HG03457 (cell line): Measurements from ENCODE around the gene STXBP1.
"Not testable (repeated sequence)": the region's sequence is repeated elsewhere in the genome, so short reads cannot be mapped to it uniquely, and the experiment has no call there.

ENCODE experiments used
- ATAC-seq: cut with Tn5 transposase; IDR thresholded peaks from one replicate; pipeline ENCODE4 v1.9.1; 2021; ENCODE audit warnings: moderate number of reproducible peaks; ENCODE audit not compliant: unreplicated experiment

Gene STXBP1

DNA sequence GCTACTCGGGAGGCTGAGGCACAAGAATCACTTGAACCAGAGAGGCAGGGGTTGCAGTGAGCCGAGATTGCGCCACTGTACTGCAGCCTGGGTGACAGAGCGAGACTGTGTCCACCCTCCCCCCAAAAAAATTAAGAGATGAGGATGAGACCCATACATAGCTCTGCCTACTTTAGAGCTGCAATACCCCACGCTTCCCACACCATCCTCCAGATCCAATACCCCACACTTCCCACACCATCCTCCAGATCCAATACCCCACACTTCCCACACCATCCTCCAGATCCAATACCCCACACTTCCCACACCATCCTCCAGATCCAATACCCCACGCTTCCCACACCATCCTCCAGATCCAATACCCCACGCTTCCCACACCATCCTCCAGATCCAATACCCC, 34.9 kb upstream of the STXBP1 start:
- ATAC-seq = not testable (repeated sequence)

DNA sequence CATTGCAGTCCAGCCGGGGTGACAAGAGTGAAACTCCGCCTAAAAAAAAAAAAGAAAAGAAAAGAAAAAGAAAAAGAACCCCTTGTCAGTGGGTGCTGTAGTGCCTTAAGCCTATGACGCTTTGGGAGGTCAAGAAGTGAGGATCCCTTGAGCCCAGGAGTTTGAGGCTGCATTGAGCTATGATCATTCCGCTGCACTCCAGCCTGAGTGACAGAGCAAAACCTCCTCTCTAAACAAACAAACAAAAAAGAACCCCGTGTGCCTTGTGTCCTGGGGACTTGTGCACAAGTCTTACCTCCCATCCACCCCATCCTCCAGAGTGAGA, 33.5 kb upstream of the STXBP1 start:
- no peak for ATAC-seq

DNA sequence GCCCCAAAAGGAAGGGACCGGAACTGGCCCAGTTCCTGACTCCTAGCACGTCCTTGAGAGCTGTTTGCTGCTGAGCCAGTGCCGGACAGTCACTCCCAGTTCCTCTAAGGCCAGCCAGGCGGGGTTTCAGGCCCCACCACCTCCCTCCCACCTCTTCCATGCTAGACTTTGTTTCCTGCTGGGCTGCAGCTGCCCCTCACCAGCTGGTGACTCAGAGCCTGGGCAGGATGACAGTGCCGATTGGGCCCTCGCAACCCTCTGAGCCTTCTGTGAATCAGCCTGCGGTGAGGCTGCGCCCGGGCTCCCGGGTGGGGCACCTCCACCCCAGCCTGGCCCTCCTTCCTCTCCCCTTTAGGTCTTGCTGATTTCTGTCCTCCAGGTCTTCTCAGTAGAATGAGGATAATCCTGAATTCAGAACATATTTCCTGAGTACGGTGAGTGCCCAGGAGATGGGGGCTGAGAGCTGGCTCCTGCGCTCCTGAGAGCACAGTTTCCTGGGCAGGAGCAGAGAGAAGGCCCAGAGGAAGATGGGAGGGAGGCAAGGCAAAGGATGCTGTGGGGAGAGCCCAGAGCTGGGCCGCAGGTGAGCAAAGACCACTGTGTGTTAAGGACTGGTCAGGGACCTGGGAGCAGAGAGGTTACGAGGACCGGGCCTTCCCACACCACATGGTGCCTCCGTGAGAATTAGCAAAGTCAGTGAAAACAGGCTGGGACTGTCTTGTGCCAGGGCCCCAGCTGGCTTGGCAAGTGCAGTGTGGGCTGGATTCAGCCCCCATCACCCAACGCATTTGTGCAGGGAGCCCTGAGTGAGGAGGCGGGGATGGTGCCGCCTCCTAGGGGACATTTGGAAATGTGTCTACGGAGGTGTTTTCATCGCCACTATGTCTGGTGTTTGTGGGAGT, 32.9 kb upstream of the STXBP1 start:
- ATAC-seq = no peak

DNA sequence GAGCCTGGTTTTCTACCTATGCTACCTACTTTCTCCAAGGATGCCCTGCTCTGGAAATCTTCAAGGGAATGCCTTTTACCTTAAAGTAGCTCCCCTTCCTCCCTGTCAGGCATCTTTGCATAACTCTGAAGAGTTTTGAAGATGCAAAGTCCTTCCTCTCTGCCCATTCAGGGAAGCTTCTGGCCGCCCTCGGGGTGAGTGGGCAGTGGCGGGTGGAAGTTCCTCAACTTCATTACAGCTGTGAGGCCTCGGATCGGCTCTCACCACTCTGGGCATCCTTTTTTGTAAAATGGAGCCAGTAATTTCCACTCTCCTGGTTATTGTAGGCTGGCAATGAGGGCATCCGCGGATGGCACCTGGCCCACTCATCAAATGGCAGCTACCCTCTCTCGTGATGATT, 31.7 kb upstream of the STXBP1 start:
- ATAC-seq = no peak

DNA sequence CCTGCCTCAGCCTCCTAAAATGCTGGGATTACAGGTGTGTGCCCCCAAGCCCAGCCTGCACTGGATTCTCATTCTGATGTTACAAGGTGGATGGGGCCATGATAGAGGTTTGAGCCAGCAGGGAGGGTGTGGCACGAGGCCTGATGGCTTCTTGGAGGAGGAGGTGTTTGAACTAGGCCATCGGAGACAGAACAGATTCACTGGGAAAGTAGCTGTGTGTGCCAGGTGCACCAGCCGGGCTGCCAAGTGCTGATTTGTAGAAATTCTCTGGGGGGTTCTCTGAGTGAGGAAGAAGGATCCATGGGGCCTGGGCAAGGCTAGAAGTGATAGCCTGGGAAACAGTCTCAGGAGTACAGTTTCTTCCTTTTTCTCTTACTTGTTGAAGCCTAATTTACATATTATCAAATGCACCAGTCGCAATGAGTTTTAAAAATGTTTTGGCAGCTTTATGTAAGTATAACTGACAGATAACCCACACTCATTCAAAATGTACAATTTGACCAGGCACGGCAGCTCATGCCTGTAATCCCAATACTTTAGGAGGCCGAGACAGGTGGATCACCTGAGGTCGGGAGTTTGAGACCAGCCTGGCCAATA, 31.1 kb upstream of the STXBP1 start:
- no peak for ATAC-seq

DNA sequence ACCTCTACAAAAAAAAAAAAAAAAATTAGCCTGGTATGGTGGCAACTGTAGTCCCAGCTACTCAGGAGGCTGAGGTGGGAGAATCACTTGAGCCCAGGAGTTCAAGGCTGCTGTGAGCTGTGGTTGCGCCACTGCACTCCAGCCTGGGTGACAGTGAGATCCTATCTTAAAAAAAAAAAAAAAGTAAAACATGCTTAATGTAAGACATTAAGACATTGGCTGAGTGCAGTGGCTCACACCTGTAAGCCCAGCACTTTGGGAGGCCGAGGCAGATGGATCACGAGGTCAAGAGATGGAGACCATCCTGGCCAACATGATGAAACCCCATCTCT, 27.6 kb upstream of the STXBP1 start:
- ATAC-seq = not testable (repeated sequence)

DNA sequence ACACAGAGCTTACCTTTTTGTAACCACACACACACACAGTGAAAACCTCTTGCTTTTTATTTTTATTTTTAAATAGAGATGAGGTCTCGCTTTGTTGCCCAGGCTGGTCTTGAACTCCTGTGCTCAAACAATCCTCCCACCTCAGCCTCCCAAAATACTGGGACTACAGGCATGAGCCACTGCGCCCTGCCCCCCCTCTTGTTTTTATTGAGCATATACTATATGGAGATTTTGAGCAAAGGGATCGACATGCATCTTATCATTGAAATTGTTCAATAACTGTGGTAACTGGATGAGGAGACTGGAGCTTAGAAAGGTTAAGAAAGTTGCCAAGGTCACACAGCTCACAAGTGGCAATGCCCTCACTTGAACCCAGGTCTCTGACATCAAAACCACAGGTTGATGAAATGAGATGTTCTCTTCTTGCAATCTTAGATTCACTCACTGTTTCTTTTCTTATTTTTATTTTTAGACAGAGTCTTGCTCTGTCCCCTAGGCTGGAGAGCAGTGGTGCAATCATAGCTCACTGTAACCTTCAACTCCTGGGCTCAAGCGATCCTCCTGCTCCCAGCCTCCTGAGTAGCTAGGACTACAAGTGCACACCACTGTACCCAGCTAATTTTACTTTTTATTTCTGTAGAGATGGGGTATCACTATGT, 26.8 kb upstream of the STXBP1 start:
- no peak for ATAC-seq

DNA sequence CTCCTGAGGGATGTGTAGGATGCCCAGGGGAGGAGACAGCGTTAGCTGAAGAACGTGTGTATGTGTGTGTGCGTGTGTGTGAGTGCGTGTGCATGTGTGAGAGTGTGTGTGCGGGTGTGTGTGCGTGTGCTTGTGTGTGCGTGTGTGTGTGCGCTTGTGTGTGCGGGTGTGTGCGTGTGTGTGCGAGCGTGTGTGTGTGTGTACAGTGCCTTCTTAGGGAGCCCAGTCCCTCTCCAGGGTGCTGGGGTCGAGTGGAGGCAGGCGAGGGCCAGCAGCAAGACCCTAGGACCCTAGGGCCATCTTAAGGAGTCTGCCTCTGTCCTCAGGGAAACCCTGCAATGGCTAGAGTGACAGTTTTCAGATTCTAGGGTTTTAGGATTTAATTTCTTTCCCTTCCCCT, 26.0 kb upstream of the STXBP1 start:
- ATAC-seq = no peak

DNA sequence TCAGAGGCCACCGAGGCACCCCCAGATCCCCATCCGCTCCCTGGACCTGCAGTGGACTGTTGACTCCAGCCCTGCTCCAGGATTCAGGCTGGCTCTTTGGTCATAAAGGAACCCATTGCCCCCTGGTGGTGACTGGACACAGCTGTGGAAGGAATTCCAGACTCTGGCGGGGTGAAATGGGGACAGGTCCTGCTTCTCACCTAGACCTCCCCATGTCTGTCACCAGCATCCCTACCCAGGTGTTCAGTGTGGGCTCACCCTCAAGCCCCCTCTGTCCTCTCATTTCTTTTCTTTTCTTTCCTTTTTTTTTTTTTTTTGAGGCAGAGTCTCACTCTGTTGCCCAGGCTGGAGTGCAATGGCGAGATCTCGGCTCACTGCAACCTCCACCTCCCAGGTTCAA, 25.5 kb upstream of the STXBP1 start:
- no peak for ATAC-seq

DNA sequence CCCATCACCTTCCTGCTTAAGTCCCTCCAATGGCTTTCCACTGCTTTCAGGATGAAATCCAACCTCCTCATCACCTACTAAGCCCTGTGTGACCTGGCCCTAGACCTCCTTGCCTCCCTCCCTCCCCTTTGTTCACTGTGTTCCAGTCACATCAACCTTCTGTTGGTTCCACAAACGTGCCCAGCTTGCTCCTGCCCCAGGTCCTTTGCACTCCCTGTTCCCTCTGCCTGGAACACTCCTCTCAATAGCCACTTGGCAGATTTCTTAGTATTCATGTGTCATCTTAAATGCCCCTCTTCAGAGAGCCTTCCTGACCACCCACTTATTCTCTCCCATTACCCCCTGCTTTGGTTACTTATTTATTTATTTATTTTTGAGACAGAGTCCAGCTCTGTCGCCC, 24.1 kb upstream of the STXBP1 start:
- ATAC-seq = no peak

DNA sequence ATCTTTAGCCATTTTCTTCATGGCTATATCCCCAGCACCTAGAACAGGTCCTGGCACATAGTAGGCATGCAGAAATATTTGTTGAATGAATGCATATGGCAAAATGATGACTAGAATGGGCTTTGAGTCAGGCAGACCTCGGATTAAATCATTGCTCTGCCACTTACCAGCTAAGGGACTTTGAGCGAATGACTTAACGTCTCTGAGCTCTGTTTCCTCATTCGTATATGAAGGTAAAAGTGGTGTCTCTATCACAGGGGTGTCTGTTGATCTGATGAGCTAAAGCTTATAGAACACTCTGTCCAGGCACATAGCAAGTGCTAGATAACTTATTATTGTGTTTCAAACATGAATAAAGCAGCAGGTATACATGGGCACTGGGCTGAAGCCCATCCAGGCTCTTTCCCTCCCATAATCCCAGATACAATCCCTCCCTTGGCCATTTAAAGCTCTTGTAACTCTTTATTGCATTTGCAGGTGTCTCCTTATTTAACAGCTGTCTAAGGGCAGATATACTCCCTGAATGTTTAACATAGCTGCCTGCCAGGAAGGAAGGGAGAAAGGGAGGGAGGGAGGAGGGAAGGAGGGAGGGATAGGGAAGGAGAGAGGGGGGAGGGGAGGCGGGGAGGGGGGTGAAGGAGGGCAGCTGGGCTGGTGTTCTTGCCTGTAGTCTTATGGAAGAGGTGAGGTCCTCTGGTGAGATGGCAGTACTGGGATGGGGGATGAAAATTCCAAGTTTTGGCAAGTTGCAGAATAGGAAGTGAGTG, 23.2 kb upstream of the STXBP1 start:
- ATAC-seq = no peak

DNA sequence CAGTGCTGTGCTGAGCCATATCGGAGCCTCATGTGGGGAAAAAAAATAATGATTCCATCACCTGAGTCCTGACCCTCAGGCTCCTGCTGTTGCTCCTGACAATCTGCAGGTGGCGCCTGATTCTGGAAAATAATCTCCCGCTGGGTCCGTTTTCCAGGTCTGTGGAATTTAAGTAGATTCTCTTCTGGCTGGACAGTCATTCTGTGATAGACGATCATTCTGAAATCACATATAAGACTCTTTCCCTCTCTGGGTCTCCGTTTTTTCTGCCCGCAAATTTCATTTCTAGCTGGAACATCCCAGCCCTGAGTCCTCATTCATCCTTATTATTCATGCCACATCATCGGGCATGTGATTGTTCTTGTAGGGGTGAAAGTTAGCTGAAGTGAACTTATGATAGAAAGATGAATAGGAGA, 22.1 kb upstream of the STXBP1 start:
- no peak for ATAC-seq

DNA sequence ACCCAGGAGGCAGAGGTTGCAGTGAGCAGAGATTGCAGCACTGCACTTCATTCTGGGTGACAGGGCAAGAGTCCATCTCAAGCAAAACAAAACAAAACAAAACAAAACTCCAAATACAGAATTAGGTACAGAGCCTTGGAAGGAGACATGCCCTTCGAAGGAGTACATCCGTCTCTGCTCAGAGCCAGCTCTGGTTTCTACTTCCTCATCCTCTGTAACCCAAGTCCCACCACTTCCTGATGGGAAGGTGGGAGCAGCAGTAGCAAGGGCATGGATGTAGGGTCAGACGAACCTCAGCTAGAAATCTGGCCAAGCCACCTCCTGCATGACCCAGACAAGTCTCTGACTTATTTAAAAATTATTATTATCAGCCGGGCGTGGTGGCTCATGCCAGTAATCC, 16.5 kb upstream of the STXBP1 start:
- ATAC-seq = no peak

DNA sequence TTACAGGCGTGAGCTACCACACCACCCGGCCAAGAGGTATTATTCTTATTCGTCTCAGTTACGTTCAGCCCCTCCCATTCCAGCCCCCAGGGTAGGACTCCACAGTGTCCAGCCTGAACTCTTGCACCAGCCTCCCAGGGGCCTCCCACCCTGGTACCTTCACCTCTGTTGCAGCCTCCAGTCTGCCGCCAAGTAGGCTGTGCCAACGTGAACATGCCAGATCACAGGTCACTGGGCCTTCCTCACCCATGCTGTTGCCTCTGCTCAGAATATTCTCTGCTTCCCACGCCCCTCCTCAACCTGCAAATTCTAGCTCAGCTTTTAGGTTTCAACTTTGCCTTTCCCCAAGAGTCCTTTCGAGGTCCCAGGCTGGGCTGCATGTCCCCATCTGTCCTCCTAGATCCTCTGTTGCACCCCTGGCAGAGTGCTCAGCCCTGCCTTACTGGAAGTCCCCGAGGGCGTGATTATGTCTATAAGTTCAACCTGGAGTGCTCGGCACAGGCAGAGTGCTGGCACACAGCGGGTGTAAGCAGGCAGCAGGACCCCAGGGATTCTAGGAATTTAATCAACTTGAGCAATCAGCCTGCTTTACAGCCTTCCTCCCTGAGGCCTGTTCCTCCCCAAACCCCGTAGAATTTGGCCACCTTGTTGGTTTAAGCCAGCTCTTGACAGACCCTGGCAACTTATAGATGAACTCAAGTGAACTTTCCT, 13.1 kb upstream of the STXBP1 start:
- no peak for ATAC-seq

DNA sequence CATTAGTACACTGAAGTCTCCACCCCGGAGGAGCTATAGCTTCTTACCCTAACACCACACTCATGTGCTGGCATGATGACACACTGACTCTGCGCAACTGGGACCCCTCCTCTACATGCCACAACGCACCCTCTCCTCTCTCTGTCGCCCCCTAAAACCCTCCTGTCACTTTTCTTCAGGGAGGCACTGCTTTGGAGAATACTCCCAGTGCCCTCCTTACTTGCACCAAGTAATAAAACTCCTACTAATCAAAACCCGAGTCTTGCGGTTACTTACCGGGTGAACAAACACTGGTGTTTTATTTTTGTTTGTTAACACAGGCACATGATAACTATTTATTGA, 12.6 kb upstream of the STXBP1 start:
- no peak for ATAC-seq

DNA sequence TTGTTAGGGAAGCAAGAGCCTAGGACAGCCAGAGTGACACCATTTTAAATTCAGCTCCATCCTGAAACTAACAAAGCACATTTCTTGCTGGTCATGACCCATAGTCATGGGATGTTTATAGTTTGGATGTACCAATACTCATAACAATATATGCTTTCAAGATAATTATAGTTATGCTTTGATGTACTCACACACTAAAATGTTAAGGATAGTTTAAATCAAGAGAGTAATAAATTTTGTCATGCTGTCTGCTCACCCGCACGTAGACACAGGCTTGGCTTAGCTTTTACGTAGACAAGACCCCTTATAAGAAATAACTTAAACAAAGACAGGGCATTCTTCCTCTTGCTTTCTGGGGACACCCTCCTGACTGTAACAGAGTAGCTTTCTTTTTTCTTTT, 8.9 kb upstream of the STXBP1 start:
- ATAC-seq = no peak

DNA sequence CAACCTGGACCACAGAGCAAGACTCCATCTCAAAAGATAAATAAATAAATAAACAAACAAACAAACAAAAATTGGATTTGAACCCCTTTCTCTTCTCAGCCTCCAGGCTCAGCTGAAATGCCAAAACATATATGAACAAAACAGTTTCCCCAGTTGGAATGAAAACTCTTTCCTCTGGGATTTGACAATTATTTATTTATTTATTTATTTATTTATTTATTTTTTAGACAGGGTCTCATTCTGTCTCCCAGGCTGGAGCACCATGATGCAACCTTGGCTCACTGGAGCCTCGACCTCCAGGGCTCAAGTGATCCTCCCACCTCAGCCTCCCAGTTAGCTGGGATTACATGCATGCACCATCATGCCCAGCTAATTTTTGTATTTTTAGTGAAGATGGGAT, 6.0 kb upstream of the STXBP1 start:
- ATAC-seq = no peak

DNA sequence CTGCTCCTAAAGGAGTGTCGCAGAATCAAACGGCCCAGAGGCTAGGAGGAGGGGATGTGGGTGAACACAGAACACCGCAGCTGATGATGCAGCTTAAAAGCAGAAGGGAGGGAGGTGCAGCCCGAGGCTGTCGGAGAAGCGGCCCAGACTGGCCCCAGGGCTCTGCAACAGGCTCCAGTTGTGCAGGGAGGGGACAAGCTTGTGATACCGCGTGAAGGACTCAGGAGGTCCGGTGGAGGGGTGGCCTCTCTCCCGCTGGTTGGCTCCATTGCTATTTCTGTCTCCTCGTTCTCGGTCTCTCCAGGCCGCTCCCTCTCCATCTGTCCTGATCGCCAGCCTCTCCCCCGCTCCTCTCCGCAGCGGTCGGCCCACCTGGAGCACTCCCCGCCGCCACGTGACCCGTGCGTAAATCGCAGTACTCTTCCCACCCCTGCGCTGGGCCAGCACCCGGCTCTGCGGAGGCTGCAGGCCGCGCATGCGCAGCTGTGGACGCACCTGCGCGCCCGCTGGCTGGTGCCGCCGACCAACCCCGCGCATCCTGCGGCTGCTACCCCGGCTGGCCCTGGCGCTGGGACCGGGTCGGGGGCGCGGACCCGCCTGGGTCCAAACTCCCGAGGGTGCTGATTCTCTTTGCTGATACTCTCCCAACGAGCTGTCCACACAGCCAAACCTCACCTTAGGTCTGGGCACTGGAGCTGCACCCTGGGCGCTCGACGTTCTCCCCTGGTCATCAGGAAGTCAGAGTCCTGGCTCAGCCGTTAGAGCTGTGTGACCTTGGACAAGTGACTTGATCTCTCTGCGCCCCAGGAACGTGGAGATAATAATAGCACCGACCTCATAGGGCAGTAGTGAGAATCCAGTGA, 3.7 kb upstream of the STXBP1 start:
- ATAC-seq = no peak

DNA sequence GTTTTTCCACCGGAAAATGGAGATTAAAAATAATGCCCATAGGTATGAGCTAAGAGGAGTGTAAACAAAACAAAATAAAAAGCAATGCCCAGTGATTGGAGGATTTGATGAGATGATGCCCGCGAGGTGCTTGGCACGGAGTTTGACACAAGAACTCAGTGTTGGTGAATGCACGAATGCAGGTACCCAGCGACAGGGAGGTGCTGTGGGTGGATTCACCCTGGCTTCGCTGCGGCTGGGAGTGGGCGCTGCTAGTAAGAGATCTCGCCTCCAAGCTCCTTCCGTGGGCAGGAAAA, 526 bp upstream of the STXBP1 start:
- no peak for ATAC-seq

DNA sequence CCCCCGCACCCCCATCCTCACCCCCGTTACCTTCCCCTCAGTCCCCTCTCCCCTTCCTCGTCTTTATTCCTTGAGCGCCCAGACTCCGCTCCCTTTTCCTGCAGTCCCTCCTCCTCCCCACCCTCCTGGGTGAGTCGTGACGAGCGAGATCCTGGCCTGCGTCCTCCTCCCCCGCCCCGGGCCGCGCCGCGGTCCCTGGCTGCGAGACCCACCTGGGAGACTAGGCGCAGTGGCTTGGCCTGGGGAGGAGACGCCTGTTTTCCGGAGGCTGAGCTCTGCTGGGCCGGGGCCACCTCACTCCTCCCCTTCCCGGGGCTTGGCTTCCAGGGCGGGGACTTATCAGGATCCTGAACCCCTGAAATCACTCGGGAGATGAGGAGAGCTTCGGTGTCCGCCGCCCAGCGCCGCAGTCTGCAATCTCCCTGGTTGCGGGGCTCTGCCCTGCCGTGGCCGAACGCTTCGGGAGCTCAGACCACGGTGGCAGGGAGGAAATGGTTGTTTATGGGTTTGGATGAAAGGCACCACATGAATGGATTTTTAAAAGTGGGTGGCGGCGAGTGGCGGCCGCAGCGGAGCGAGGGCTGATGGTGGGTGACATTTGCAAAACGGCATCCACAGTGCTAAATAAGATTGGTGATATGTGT, 984 bp downstream of the STXBP1 start:
- ATAC-seq = no peak
